Astrocyte (in vitro differentiated cells and primary cell): ENCODE data around the gene ABHD12. TPM values are rescaled to one million over a fixed set of nuclear protein-coding genes. Genes with fewer than 3 reads are reported as not detected.
A peak's percentile ranks its signal among the peaks of the same experiment; 100 is the strongest.

Experiments
- DNase-seq: peaks from one replicate; pipeline ENCODE4 v3.0.0-alpha.2; 2010; ENCODE audit warnings: low read depth
- FAIRE-seq: peaks from 2 replicates; lab custom pipeline; 2011; peaks lifted over from hg19 to GRCh38; lab: Jason Lieb, UNC
- H2AFZ ChIP-seq: 2 replicates; pipeline ENCODE4 v1.6.0; 2012; ENCODE audit warnings: low read depth, low read length, inconsistent platforms
- H3K27ac ChIP-seq: 2 replicates; pipeline ENCODE4 v1.5.1; 2011; ENCODE audit warnings: low read depth, low read length, inconsistent platforms
- H3K27me3 ChIP-seq: 2 replicates; pipeline ENCODE4 v1.6.0; 2011; ENCODE audit warnings: low read length, inconsistent platforms; ENCODE audit not compliant: insufficient read depth
- H3K36me3 ChIP-seq: 2 replicates; pipeline ENCODE4 v1.5.1; 2011; ENCODE audit warnings: low read length, inconsistent platforms; ENCODE audit not compliant: insufficient read depth
- H3K4me1 ChIP-seq: 2 replicates; pipeline ENCODE4 v1.5.1; 2011; ENCODE audit warnings: low read length, inconsistent platforms; ENCODE audit not compliant: insufficient read depth
- H3K4me2 ChIP-seq: 2 replicates; pipeline ENCODE4 v1.6.0; 2012; ENCODE audit warnings: low read length, inconsistent platforms
- H3K4me3 ChIP-seq: 2 replicates; pipeline ENCODE4 v1.5.1; 2011; ENCODE audit warnings: low read depth, mild to moderate bottlenecking, low read length, inconsistent platforms; ENCODE audit not compliant: insufficient read depth
- H3K79me2 ChIP-seq: 2 replicates; pipeline ENCODE4 v1.6.0; 2012; ENCODE audit warnings: mild to moderate bottlenecking, low read length, inconsistent platforms; ENCODE audit not compliant: insufficient read depth
- H3K9ac ChIP-seq: 2 replicates; pipeline ENCODE4 v1.6.0; 2012; ENCODE audit warnings: mild to moderate bottlenecking, low read length, inconsistent platforms
- H3K9me3 ChIP-seq: 2 replicates; pipeline ENCODE4 v1.5.1; 2012; ENCODE audit warnings: low read depth, mild to moderate bottlenecking, low read length, inconsistent platforms; ENCODE audit not compliant: insufficient read depth
- H4K20me1 ChIP-seq: 2 replicates; pipeline ENCODE4 v1.6.0; 2012; ENCODE audit warnings: low read length, inconsistent platforms; ENCODE audit not compliant: insufficient read depth
- H3K27ac Mint-ChIP-seq: one replicate; pipeline ENCODE4 v1.8.0; 2021; ENCODE audit warnings: mild to moderate bottlenecking, mixed read lengths; ENCODE audit not compliant: unreplicated experiment
- H3K27me3 Mint-ChIP-seq: one replicate; pipeline ENCODE4 v1.8.0; 2021; ENCODE audit warnings: low read depth, mixed read lengths; ENCODE audit not compliant: unreplicated experiment
- H3K36me3 Mint-ChIP-seq: one replicate; pipeline ENCODE4 v1.8.0; 2021; ENCODE audit warnings: low read depth, mixed read lengths; ENCODE audit not compliant: unreplicated experiment
- H3K4me1 Mint-ChIP-seq: one replicate; pipeline ENCODE4 v1.8.0; 2021; ENCODE audit warnings: low read depth, mixed read lengths; ENCODE audit not compliant: unreplicated experiment
- H3K4me3 Mint-ChIP-seq: one replicate; pipeline ENCODE4 v1.8.0; 2021; ENCODE audit warnings: mild to moderate bottlenecking, moderate library complexity, mixed read lengths; ENCODE audit not compliant: unreplicated experiment
- H3K9me3 Mint-ChIP-seq: one replicate; pipeline ENCODE4 v1.8.0; 2021; ENCODE audit warnings: mild to moderate bottlenecking, mixed read lengths; ENCODE audit not compliant: unreplicated experiment
- CTCF ChIP-seq: IDR thresholded peaks from 2 replicates; pipeline ENCODE4 v1.5.1; 2011; ENCODE audit warnings: low read depth, mild to moderate bottlenecking, inconsistent platforms, low read length, moderate library complexity; ENCODE audit not compliant: insufficient read depth
- EZH2 ChIP-seq: IDR thresholded peaks from 2 replicates; pipeline ENCODE4 v1.6.1; 2012; ENCODE audit warnings: mild to moderate bottlenecking, low read length, inconsistent platforms; ENCODE audit not compliant: insufficient read depth
- total RNA-seq: library from RNA; stranded (reverse); gene quantifications from 2 replicates; pipeline ENCODE4 v1.2.1, GENCODE V29; 2021

ABHD12 gene
- total RNA-seq, 1 donor from 2014 or later: 98.1 TPM

DNA sequence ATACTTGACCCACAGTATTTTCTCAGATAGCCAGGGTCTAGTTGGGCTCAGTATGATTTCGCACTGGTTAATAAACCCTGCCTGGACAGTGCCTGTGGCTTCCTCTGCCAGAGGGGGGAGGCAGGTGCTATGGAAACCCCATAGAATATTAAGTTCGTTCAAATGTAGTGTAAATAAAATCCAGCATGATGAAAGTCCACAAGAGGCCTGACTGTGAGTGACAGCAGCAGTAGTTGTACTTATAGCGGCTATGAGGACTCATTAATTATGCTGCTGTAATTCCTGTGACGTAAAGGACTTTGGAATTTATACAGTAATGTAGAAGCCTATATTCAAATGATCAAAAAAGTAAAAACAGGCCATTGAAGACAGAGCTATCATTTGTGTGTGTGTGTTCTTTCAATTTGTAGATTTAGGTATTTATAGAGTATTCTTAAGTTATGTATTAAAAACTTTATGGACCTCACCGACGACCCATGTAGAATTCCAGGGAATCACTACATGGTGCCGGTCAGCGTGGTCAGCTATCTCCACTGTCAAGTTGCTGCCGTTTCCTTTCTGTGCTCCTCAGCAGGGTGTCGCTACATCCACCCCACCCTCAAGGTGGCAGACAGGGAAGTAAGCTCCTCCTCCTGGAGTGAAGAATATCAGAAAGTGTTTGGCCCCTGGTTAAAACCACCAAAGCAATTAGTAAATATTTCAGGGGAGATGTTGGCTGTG is 132.7 kb downstream of the ABHD12 start:
- H3K27ac ChIP-seq: no peak overlapping the region
- H3K27ac Mint-ChIP-seq: peak overlapping the region; percentile 26
- FAIRE-seq: no peak
- H4K20me1 ChIP-seq: peaks cover 75% of the 10 kb centered on the region
- H3K4me3 ChIP-seq: no peak overlapping the region
- H3K4me3 Mint-ChIP-seq: no peak overlapping the region
- no peak overlapping the region for H3K9ac ChIP-seq
- peaks cover 82% of the 10 kb centered on the region for H3K79me2 ChIP-seq
- H3K27me3 Mint-ChIP-seq: no peaks in the 10 kb centered on the region
- H3K9me3 Mint-ChIP-seq: no peaks in the 10 kb centered on the region
- no peaks in the 10 kb centered on the region for H3K9me3 ChIP-seq
- H3K4me1 ChIP-seq: peaks cover 2% of the 10 kb centered on the region
- no peak overlapping the region for H3K4me2 ChIP-seq
- peaks cover 22% of the 10 kb centered on the region for H3K4me1 Mint-ChIP-seq
- no peaks in the 10 kb centered on the region for H3K27me3 ChIP-seq
- peaks cover 25% of the 10 kb centered on the region for H3K36me3 Mint-ChIP-seq
- no peak for TF ChIP-seq EZH2
- no peak for TF ChIP-seq CTCF
- no peak overlapping the region for H2AFZ ChIP-seq
- peaks cover 8% of the 10 kb centered on the region for H3K36me3 ChIP-seq
- DNase-seq: no peak

DNA sequence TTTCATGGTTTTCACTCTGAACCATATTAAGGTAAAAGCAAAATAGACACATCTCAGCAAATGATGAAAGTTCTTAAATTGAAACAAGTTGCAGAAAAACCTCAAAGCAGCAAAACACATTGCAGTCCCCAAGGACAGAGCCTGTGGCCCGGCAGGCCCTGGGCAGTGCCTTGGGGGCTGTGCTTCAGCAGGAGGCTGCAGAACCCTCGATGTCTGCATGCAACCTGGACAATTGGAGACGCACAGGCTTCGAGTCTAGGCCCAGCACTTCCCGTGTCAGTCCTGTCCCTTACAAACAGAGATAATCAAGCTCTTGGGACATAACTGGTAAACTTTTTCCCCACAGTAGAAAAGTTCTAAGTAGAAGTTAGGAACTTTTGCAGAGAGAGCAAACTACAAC is 133.5 kb downstream of the ABHD12 start:
- FAIRE-seq: no peak
- no peak overlapping the region for H3K27ac Mint-ChIP-seq

More for the DNA sequence above, 133.5 kb downstream of the ABHD12 start:
- H3K27me3 Mint-ChIP-seq: no peaks in the 10 kb centered on the region
- Histone ChIP-seq H3K9me3 (no peaks in the 10 kb centered on the region), H3K27me3 (no peaks in the 10 kb centered on the region), H2AFZ (no peak overlapping the region), H3K4me3 (no peak overlapping the region), H3K36me3 (peaks cover 8% of the 10 kb centered on the region), H3K4me2 (no peak overlapping the region), H3K27ac (no peak overlapping the region), H3K4me1 (peaks cover 10% of the 10 kb centered on the region), H3K79me2 (peaks cover 90% of the 10 kb centered on the region), H3K9ac (no peak overlapping the region), H4K20me1 (peaks cover 83% of the 10 kb centered on the region)
- H3K36me3 Mint-ChIP-seq: peaks cover 21% of the 10 kb centered on the region
- peaks cover 26% of the 10 kb centered on the region for H3K4me1 Mint-ChIP-seq
- no peak for DNase-seq
- H3K4me3 Mint-ChIP-seq: no peak overlapping the region
- TF ChIP-seq CTCF (no peak), EZH2 (no peak)
- no peaks in the 10 kb centered on the region for H3K9me3 Mint-ChIP-seq
